T-cell (primary cell): ENCODE results near the gene CD6. TPM values are rescaled to one million over a fixed set of nuclear protein-coding genes. Genes with fewer than 3 reads are reported as not detected.

Source experiments
- ATAC-seq, 4 experiments: fragments of 200-7000 bp in 3 of 4; fragments of 150-1000 bp in 1 of 4; cut with Tn5 transposase; replicated peaks in 1 of 4; 1 replicate in 3 of 4; 2 replicates in 1 of 4; pipeline ENCODE4 v1.10.0; 2021; ENCODE audit warnings: moderate library complexity in 3 of 4, mild to moderate bottlenecking in 2 of 4, moderate number of reproducible peaks in 1 of 4
- CTCF ChIA-PET, 2 donors: fragments of 300-600 bp; sonication (Branson Sonifier 250); formaldehyde crosslinking; loops; one replicate each; lab custom pipeline; 2022; ENCODE audit warnings: antibody characterized with exemption in 2 of 2; lab: Charles Lee
- POLR2A ChIA-PET, 2 donors: fragments of 300-600 bp; sonication (Branson Sonifier 250); formaldehyde crosslinking; loops; one replicate each; lab custom pipeline; 2022; ENCODE audit warnings: antibody characterized with exemption in 2 of 2; lab: Charles Lee
- DNase-seq, 35 experiments: peaks; one replicate each; pipeline versions ENCODE4 v3.0.0 to v3.0.0-alpha.2; 2013 to 2023
- H3K27ac ChIP-seq: one replicate; pipeline ENCODE4 v1.5.1; 2013; ENCODE audit warnings: low read length
- H3K27me3 ChIP-seq, 2 experiments: replicated peaks in 1 of 2; 1 replicate in 1 of 2; 2 replicates in 1 of 2; pipeline versions ENCODE4 v1.6.1 to v1.7.0; 2013; ENCODE audit warnings: low read length in 1 of 2, mixed read lengths in 1 of 2; ENCODE audit not compliant: control insufficient read depth in 2 of 2, insufficient read depth in 2 of 2; ENCODE audit errors: extremely low read depth in 1 of 2
- H3K36me3 ChIP-seq, 2 donors: 1 replicate in 1 of 2; 2 replicates in 1 of 2; pipeline versions ENCODE4 v1.6.1 to v1.7.0; 2013; ENCODE audit warnings: low read length in 1 of 2; ENCODE audit not compliant: control insufficient read depth in 2 of 2, insufficient read depth in 1 of 2; ENCODE audit errors: extremely low read depth in 1 of 2
- H3K4me1 ChIP-seq, 2 experiments: 1 replicate in 1 of 2; 2 replicates in 1 of 2; pipeline versions ENCODE4 v1.6.1 to v1.7.0; 2013; ENCODE audit warnings: low read length in 2 of 2, mixed read lengths in 1 of 2; ENCODE audit not compliant: insufficient read depth in 2 of 2, control insufficient read depth in 1 of 2; ENCODE audit errors: extremely low read depth in 1 of 2
- H3K4me3 ChIP-seq, 2 donors: 1 replicate in 1 of 2; 2 replicates in 1 of 2; pipeline versions ENCODE4 v1.5.1 to v1.7.0; 2013; ENCODE audit warnings: mild to moderate bottlenecking in 2 of 2, low read length in 1 of 2, moderate library complexity in 1 of 2; ENCODE audit not compliant: control insufficient read depth in 1 of 2; ENCODE audit errors: extremely low read depth in 1 of 2
- H3K9me3 ChIP-seq: 2 replicates; pipeline ENCODE4 v1.7.0; 2013
- H3K27ac Mint-ChIP-seq, 2 donors: one replicate each; pipeline ENCODE4 v1.8.0; 2020 to 2021; ENCODE audit warnings: mild to moderate bottlenecking in 2 of 2, mixed read lengths in 2 of 2
- H3K27me3 Mint-ChIP-seq, 2 donors: one replicate each; pipeline ENCODE4 v1.8.0; 2021 to 2022; ENCODE audit warnings: mixed read lengths in 2 of 2
- H3K36me3 Mint-ChIP-seq: one replicate; pipeline ENCODE4 v1.8.0; 2021; ENCODE audit warnings: mixed read lengths
- H3K4me1 Mint-ChIP-seq, 3 donors: one replicate each; pipeline ENCODE4 v1.8.0; 2020 to 2022; ENCODE audit warnings: mixed read lengths in 3 of 3, mild to moderate bottlenecking in 1 of 3
- H3K4me3 Mint-ChIP-seq, 3 donors: one replicate each; pipeline ENCODE4 v1.8.0; 2020 to 2022; ENCODE audit warnings: mild to moderate bottlenecking in 3 of 3, mixed read lengths in 3 of 3, moderate library complexity in 3 of 3
- H3K9me3 Mint-ChIP-seq, 3 donors: one replicate each; pipeline ENCODE4 v1.8.0; 2020 to 2022; ENCODE audit warnings: mixed read lengths in 3 of 3
- WGBS: methylation state at CpG from one replicate; pipeline ENCODE4 v1.1.5; 2013; ENCODE audit warnings: missing lambda C conversion rate; ENCODE audit not compliant: insufficient coverage; 5-methylcytosine and 5-hydroxymethylcytosine counted together
- total RNA-seq, 35 experiments: library from RNA in 6 of 35; stranded (reverse) in 6 of 35; fragments of 120-200 nt in 1 of 35; gene quantifications; one replicate each; pipeline versions ENCODE4 v1.2.1 to v1.2.4 and lab custom pipeline; 2013 to 2026

The CD6 gene
- total RNA-seq, 5 donors from 2014 or later (not counting 1 experiment from before 2014, with no cell fraction given) = 413 to 594 (median 495) TPM

- 96% methylated on average over 11 of the region's 15 CpGs for WGBS
- no peaks in the 10 kb centered on the region for H3K9me3 Mint-ChIP-seq
- ATAC-seq (no peak), DNase-seq (no peak)
- H3K9me3 ChIP-seq = no peaks in the 10 kb centered on the region
- peak overlapping the region in 1 of 3 donors; percentile 7 for H3K4me3 Mint-ChIP-seq
- CTCF ChIA-PET = interaction anchor here in 1 of 2 donors (0.7 kb wide), 1 partner anchor 10 kb away, joined by 3 read pairs; no protein-coding TSS in a partner anchor
- no peak overlapping the region for H3K27ac ChIP-seq
- H3K27me3 Mint-ChIP-seq = no peaks in the 10 kb centered on the region
- H3K4me1 ChIP-seq = peaks cover 22 to 70% of the 10 kb centered on the region in 2 experiments
- peaks cover 60 to 74% (median 64%) of the 10 kb centered on the region in 3 donors for H3K4me1 Mint-ChIP-seq
- H3K27ac Mint-ChIP-seq = peak overlapping the region; percentile 57 to 84
- H3K36me3 Mint-ChIP-seq = peaks cover 47% of the 10 kb centered on the region
- peaks cover 12 to 84% of the 10 kb centered on the region in 2 donors for H3K36me3 ChIP-seq
- POLR2A ChIA-PET = interaction anchor here in 1 of 2 donors (0.6 kb wide), 1 partner anchor 55 kb away, joined by 3 read pairs; no protein-coding TSS in a partner anchor
- H3K27me3 ChIP-seq = no peaks in the 10 kb centered on the region
- H3K4me3 ChIP-seq = no peak overlapping the region
Observed at GRCh38 chr11:61009392-61010275, 38.2 kb downstream of the CD6 start.

DNA sequence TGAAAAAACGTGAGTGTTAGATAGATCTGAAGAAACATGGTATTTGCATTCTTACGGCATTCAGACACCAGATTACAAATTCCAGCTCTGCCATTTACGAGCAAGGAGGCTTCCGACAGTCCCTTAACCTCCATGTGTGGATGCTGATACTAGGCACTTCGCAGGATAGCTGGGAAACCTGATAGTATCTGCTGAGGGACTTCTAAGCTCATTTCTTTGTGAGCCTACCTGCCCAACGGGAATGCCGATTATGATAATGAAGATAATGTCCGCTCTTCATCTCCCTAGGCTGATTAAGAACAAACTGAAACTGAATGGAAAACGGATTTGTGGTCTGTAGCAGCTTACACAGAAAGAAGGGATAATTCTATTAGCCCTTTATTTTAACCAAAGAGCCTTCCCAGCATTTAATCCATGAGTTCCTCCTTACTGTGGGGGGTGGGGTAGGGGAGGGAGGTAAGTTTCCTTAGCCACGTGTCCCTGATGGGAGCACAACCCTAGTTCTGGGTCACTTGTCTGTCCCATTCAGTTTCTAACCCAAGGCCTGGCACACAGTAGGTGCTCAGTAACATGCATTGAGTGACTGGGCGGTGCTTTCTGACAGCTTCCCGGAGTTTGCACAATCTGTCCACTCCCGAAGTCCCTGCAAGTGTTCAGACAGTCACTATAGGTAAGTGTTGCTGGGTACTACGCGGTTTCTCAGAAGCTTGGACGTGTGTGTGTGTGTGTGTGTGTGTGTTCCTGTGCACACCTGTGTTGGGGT, 39.2 kb downstream of the CD6 start:
- Histone ChIP-seq H3K4me3 (no peak overlapping the region), H3K27ac (no peak overlapping the region), H3K27me3 (no peaks in the 10 kb centered on the region), H3K9me3 (no peaks in the 10 kb centered on the region), H3K36me3 (peaks cover 14 to 89% of the 10 kb centered on the region in 2 donors), H3K4me1 (peaks cover 15 to 63% of the 10 kb centered on the region in 2 experiments)
- no peaks in the 10 kb centered on the region for H3K9me3 Mint-ChIP-seq
- DNase-seq (no peak), ATAC-seq (no peak)
- no peaks in the 10 kb centered on the region for H3K27me3 Mint-ChIP-seq
- H3K4me3 Mint-ChIP-seq = peak overlapping the region in 1 of 3 donors; percentile 5
- peaks cover 50% of the 10 kb centered on the region for H3K36me3 Mint-ChIP-seq
- WGBS = 92% methylated on average over 5 of the region's 16 CpGs
- POLR2A ChIA-PET = interaction anchor here in 1 of 2 donors (1.5 kb wide), 1 partner anchor 31 kb away, joined by 3 read pairs; no protein-coding TSS in a partner anchor
- H3K27ac Mint-ChIP-seq = peak overlapping the region; percentile 24 to 72
- CTCF ChIA-PET = interaction anchor here in 1 of 2 donors (0.7 kb wide), 1 partner anchor 9 kb away, joined by 3 read pairs; no protein-coding TSS in a partner anchor
- peaks cover 53 to 66% (median 56%) of the 10 kb centered on the region in 3 donors for H3K4me1 Mint-ChIP-seq

DNA sequence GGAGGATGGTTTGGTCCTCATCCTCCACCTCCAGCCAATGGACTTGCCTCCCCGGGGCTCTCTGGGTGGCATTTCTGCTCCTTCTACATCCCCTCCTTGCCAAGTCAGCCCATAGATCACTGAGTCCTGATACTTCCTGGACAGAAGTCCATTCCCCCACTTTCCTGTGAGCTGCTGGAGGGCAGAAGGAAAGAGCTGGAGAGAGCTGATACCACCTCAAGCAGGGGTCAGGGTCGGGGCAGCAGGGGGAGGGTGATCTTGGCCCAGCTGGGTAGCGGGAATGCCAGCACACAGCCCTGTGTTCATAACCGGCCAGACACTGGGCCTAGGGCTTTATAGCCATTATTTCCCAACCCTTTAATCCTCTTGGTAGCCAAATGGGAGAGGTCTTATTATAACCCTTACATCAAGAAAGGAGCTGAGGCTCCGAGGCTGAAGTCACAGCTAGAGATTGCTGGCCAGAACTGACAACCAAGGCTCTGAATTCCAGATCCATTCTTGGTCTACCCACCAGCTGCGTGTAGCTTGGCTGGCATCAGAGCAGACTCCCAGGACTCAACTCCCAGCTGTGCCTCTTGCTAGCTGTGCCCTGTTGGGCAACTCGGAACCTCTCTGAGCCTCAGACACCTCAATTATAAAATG, 39.9 kb downstream of the CD6 start:
- Mint-ChIP-seq H3K4me1 (peaks cover 49 to 66% (median 50%) of the 10 kb centered on the region in 3 donors), H3K36me3 (peaks cover 53% of the 10 kb centered on the region), H3K4me3 (no peak overlapping the region), H3K9me3 (no peaks in the 10 kb centered on the region), H3K27ac (peak overlapping the region in 1 of 2 donors; percentile 72), H3K27me3 (no peaks in the 10 kb centered on the region)
- Histone ChIP-seq H3K9me3 (no peaks in the 10 kb centered on the region), H3K4me3 (no peak overlapping the region), H3K27ac (peak overlapping the region; percentile 20), H3K36me3 (peaks cover 15 to 93% of the 10 kb centered on the region in 2 donors), H3K27me3 (no peaks in the 10 kb centered on the region), H3K4me1 (peaks cover 11 to 66% of the 10 kb centered on the region in 2 experiments)
- ChIA-PET CTCF (interaction anchor here in 1 of 2 donors (0.5 kb wide), 1 partner anchor 175 kb away, joined by 3 read pairs; no protein-coding TSS in a partner anchor), POLR2A (interaction anchor here (1.1 to 1.5 kb wide), 2 partner anchors 9 to 31 kb away, joined by 3 to 4 read pairs; no protein-coding TSS in a partner anchor)
- no peak for DNase-seq
- ATAC-seq = no peak
- 93% methylated on average over 3 of the region's 7 CpGs for WGBS

DNA sequence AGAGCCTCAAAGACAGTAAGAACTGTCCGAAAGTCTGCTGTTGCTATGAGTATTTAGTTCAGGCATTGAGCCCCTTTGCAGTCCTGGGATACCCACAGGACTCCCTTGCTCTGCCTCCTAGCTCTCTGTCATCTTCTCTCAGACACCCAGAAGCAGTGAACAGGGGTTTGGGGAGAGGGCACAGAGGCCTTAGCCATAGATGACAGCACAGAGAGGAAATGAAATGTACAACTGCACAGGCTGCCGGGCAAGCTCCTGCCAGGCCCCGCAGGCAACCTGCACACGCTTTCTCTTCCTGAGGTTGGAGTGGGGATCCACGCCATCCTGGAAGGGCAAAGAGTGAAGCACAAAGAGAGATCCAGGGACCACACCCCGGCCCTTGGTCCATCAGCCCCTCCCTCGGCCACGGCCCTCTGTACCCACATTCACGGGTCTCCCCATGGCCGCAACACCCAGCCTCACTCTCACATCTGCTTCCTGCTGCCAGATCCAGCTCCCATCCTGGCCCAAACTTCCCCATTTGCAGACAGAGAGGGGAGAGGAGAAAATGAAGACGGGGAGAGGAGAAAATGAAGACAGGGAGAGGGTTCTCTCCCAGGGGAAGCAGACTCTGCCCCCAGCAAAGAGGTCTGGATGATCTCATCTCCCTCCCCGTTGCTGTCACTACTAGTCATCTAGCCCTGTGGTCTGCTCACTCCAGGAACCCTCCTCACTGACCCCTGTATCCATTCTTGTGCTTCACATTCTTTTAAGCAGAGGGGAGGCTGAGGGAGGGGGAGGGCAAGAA, 40.7 kb downstream of the CD6 start:
- Histone ChIP-seq H3K27me3 (no peaks in the 10 kb centered on the region), H3K36me3 (peaks cover 15 to 93% of the 10 kb centered on the region in 2 donors), H3K4me1 (peaks cover 8 to 61% of the 10 kb centered on the region in 2 experiments), H3K27ac (peak overlapping the region; percentile 20), H3K4me3 (no peak overlapping the region), H3K9me3 (no peaks in the 10 kb centered on the region)
- Mint-ChIP-seq H3K27me3 (no peaks in the 10 kb centered on the region), H3K9me3 (no peaks in the 10 kb centered on the region), H3K4me3 (no peak overlapping the region), H3K36me3 (peaks cover 51% of the 10 kb centered on the region), H3K27ac (peak overlapping the region; percentile 59 to 86), H3K4me1 (peaks cover 42 to 62% (median 43%) of the 10 kb centered on the region in 3 donors)
- DNase-seq (no peak), ATAC-seq (no peak)
- WGBS = 54% methylated on average over 6 of the region's 12 CpGs
- ChIA-PET CTCF (interaction anchor here in 1 of 2 donors (0.5 kb wide), 1 partner anchor 174 kb away, joined by 3 read pairs; no protein-coding TSS in a partner anchor), POLR2A (interaction anchor here (1.1 to 1.5 kb wide), 2 partner anchors 8 to 30 kb away, joined by 3 to 4 read pairs; no protein-coding TSS in a partner anchor)

DNA sequence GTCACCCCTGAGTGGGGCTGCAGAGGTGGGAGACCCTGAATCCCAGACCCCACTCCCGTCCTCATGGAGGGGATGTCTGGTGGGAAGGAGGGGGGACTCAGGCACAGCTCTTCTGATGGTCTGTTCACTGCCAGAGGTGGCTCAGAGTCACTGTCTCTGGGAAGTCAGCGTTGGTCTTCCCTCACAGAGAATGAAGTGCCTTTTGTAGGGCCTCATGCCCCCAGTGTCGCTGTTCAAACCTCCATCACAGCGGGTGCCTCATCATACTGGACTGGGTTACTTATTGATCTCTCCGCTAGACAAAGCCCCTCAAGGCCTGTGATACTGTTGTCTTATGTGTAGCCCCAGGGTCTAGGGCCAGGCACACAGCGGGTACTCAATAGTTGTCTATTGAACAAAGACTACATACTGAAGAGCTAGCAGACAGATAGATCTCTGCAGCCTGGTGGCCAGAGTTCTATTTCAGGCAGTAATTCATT, 41.3 kb downstream of the CD6 start:
- DNase-seq = no peak
- POLR2A ChIA-PET = no interaction called here
- peak overlapping the region; percentile 20 for H3K27ac ChIP-seq
- no peak overlapping the region for H3K4me3 ChIP-seq
- H3K27ac Mint-ChIP-seq = peak overlapping the region; percentile 81 to 86
- peaks cover 39 to 59% (median 44%) of the 10 kb centered on the region in 3 donors for H3K4me1 Mint-ChIP-seq
- H3K27me3 ChIP-seq = no peaks in the 10 kb centered on the region
- peaks cover 57% of the 10 kb centered on the region for H3K36me3 Mint-ChIP-seq
- no peak for ATAC-seq
- 93% methylated on average over 5 of the region's 6 CpGs for WGBS
- H3K4me1 ChIP-seq = peaks cover 6 to 61% of the 10 kb centered on the region in 2 experiments
- peaks cover 15 to 98% of the 10 kb centered on the region in 2 donors for H3K36me3 ChIP-seq
- CTCF ChIA-PET = no interaction called here
- H3K9me3 ChIP-seq = no peaks in the 10 kb centered on the region
- H3K9me3 Mint-ChIP-seq = no peaks in the 10 kb centered on the region
- peak overlapping the region in 1 of 3 donors; percentile 31 for H3K4me3 Mint-ChIP-seq
- H3K27me3 Mint-ChIP-seq = no peaks in the 10 kb centered on the region
